Natural killer cell (primary cell): ENCODE results near the gene CD248. TPM values are rescaled to one million over a fixed set of nuclear protein-coding genes. Genes with fewer than 3 reads are reported as not detected.
A peak's percentile ranks its signal among the peaks of the same experiment; 100 is the strongest.

ENCODE experiments used
- ATAC-seq, 3 donors: fragments of 150-1000 bp in 2 of 3; fragments of 200-7000 bp in 1 of 3; cut with Tn5 transposase; 1 replicate in 1 of 3; 2 replicates in 2 of 3; pipeline ENCODE4 v1.10.0; 2021; ENCODE audit warnings: mild to moderate bottlenecking in 2 of 3, moderate library complexity in 2 of 3
- DNase-seq, 2 donors: peaks; one replicate each; pipeline versions ENCODE4 v3.0.0 to v3.0.0-alpha.2; 2013 to 2021; ENCODE audit warnings: mixed read lengths in 1 of 2
- H3K27ac ChIP-seq: one replicate; pipeline ENCODE4 v1.5.1; 2013; ENCODE audit warnings: mild to moderate bottlenecking, low read length
- H3K27me3 ChIP-seq: one replicate; pipeline ENCODE4 v1.6.1; 2013; ENCODE audit warnings: low read length; ENCODE audit not compliant: control insufficient read depth, insufficient read depth
- H3K36me3 ChIP-seq: one replicate; pipeline ENCODE4 v1.6.1; 2013; ENCODE audit warnings: low read length; ENCODE audit not compliant: control insufficient read depth, insufficient read depth
- H3K4me1 ChIP-seq: one replicate; pipeline ENCODE4 v1.6.1; 2013; ENCODE audit warnings: low read length; ENCODE audit not compliant: control insufficient read depth, insufficient read depth
- H3K4me3 ChIP-seq: one replicate; pipeline ENCODE4 v1.5.1; 2013; ENCODE audit warnings: low read length
- H3K9me3 ChIP-seq: one replicate; pipeline ENCODE4 v1.6.1; 2013; ENCODE audit warnings: low read length; ENCODE audit not compliant: control insufficient read depth, insufficient read depth
- H3K27ac Mint-ChIP-seq, 2 donors: one replicate each; pipeline ENCODE4 v1.8.0; 2022; ENCODE audit warnings: mild to moderate bottlenecking in 2 of 2, mixed read lengths in 2 of 2, moderate library complexity in 1 of 2
- H3K27me3 Mint-ChIP-seq, 2 donors: one replicate each; pipeline ENCODE4 v1.8.0; 2022; ENCODE audit warnings: low read depth in 2 of 2, mixed read lengths in 2 of 2
- H3K36me3 Mint-ChIP-seq: one replicate; pipeline ENCODE4 v1.8.0; 2022; ENCODE audit warnings: mixed read lengths
- H3K4me1 Mint-ChIP-seq, 2 donors: one replicate each; pipeline ENCODE4 v1.8.0; 2022; ENCODE audit warnings: mixed read lengths in 2 of 2
- H3K4me3 Mint-ChIP-seq: one replicate; pipeline ENCODE4 v1.8.0; 2022; ENCODE audit warnings: mild to moderate bottlenecking, moderate library complexity, mixed read lengths
- H3K9me3 Mint-ChIP-seq, 2 donors: one replicate each; pipeline ENCODE4 v1.8.0; 2022; ENCODE audit warnings: mixed read lengths in 2 of 2
- CTCF ChIP-seq: fragments of 200-600 bp; IDR thresholded peaks from one replicate; pipeline ENCODE4 v1.8.0; 2022; ENCODE audit warnings: antibody characterized with exemption
- WGBS: methylation state at CpG from one replicate; pipeline ENCODE4 v1.1.7; 2013; ENCODE audit warnings: missing lambda C conversion rate; ENCODE audit not compliant: insufficient coverage; 5-methylcytosine and 5-hydroxymethylcytosine counted together
- intact Hi-C: fragments of 100-400 bp; cut with micrococcal nuclease; formaldehyde crosslinking; loops from one replicate; pipeline ENCODE4 v1.14.2; 2022
- total RNA-seq, 4 donors: library from RNA; stranded (reverse); fragments of 120-200 nt in 1 of 4; gene quantifications; one replicate each; pipeline versions ENCODE4 v1.2.3 to v1.2.4, GENCODE V29; 2013 to 2022

Gene CD248
- total RNA-seq, 3 donors from 2014 or later (not counting 1 experiment from before 2014, with no cell fraction given) = 0.23 to 0.40 (median 0.32) TPM

GRCh38 chr11:66328302-66329144 is 11.7 kb upstream of the CD248 start:
- Histone ChIP-seq H3K36me3 (no peaks in the 10 kb centered on the region), H3K9me3 (no peaks in the 10 kb centered on the region), H3K4me3 (no peak overlapping the region), H3K27ac (peak overlapping the region; percentile 14), H3K27me3 (peaks cover 3% of the 10 kb centered on the region), H3K4me1 (peaks cover 40% of the 10 kb centered on the region)
- no peaks in the 10 kb centered on the region for H3K36me3 Mint-ChIP-seq
- H3K4me3 Mint-ChIP-seq = peak overlapping the region; percentile 74
- peaks cover 8 to 9% of the 10 kb centered on the region in 2 donors for H3K27me3 Mint-ChIP-seq
- no peaks in the 10 kb centered on the region for H3K9me3 Mint-ChIP-seq
- TF ChIP-seq CTCF = peak; percentile 96
- peaks cover 19 to 36% of the 10 kb centered on the region in 2 donors for H3K4me1 Mint-ChIP-seq
- H3K27ac Mint-ChIP-seq = peak overlapping the region; percentile 19 to 74
- DNase-seq = peak; percentile 79 to 93
- intact Hi-C loops = loop anchor here (1.0 kb wide), 3 partner anchors 8 to 106 kb away; partner anchors contain the start of gene RIN1
- WGBS = 10% methylated on average over 18 of the region's 19 CpGs
- ATAC-seq = peak; percentile 69 to 82 (median 75)

- DNase-seq = peak; percentile 71 to 81
- H3K27ac ChIP-seq = no peak overlapping the region
- H3K4me3 ChIP-seq = no peak overlapping the region
- 28% methylated on average over 3 of the region's 3 CpGs for WGBS
- no peak for TF ChIP-seq CTCF
- peaks cover 3% of the 10 kb centered on the region for H3K27me3 ChIP-seq
- peaks cover 7 to 8% of the 10 kb centered on the region in 2 donors for H3K27me3 Mint-ChIP-seq
- ATAC-seq = peak; percentile 85 to 93 (median 91)
- H3K36me3 ChIP-seq = no peaks in the 10 kb centered on the region
- no peaks in the 10 kb centered on the region for H3K36me3 Mint-ChIP-seq
- intact Hi-C loops = loop anchor here (1.0 kb wide), 3 partner anchors 8 to 106 kb away; partner anchors contain the start of gene RIN1
- peak overlapping the region; percentile 1 for H3K4me3 Mint-ChIP-seq
- peaks cover 40% of the 10 kb centered on the region for H3K4me1 ChIP-seq
- H3K4me1 Mint-ChIP-seq = peaks cover 19 to 40% of the 10 kb centered on the region in 2 donors
- H3K9me3 Mint-ChIP-seq = no peaks in the 10 kb centered on the region
- peak overlapping the region; percentile 19 to 74 for H3K27ac Mint-ChIP-seq
- H3K9me3 ChIP-seq = no peaks in the 10 kb centered on the region
These were observed 11.1 kb upstream of the CD248 start for GRCh38 chr11:66328031-66328301.

- Mint-ChIP-seq H3K4me3 (peak overlapping the region; percentile 1), H3K4me1 (peaks cover 19 to 43% of the 10 kb centered on the region in 2 donors), H3K36me3 (no peaks in the 10 kb centered on the region), H3K9me3 (no peaks in the 10 kb centered on the region), H3K27me3 (peaks cover 3% of the 10 kb centered on the region in 2 donors), H3K27ac (peak overlapping the region; percentile 19 to 74)
- Histone ChIP-seq H3K36me3 (no peaks in the 10 kb centered on the region), H3K27ac (no peak overlapping the region), H3K27me3 (peaks cover 3% of the 10 kb centered on the region), H3K9me3 (no peaks in the 10 kb centered on the region), H3K4me3 (no peak overlapping the region), H3K4me1 (peaks cover 40% of the 10 kb centered on the region)
- intact Hi-C loops = loop anchor here (1.0 kb wide), 3 partner anchors 9 to 105 kb away; partner anchors contain the start of gene RIN1
- no peak for ATAC-seq
- 86% methylated on average over 10 of the region's 10 CpGs for WGBS
- no peak for DNase-seq
- TF ChIP-seq CTCF = no peak
These were observed 10.6 kb upstream of the CD248 start for GRCh38 chr11:66327171-66328030.
